OCI-LY3 (cell line): ENCODE data around the gene PRICKLE1.

Source experiments
- CTCF ChIP-seq: fragments of 200-600, 300-600 bp; sonication (generic); IDR thresholded peaks from 2 replicates; pipeline ENCODE4 v1.5.1; 2014; ENCODE audit warnings: antibody characterized with exemption, low read length, low read depth
- EZH2phosphoT487 ChIP-seq: fragments of 200-600 bp; shearing (Covaris generic); IDR thresholded peaks from 2 replicates; pipeline ENCODE4 v1.6.1; 2018; ENCODE audit warnings: antibody characterized with exemption, mixed run types, low read depth

- peak; percentile 89 for TF ChIP-seq CTCF
- TF ChIP-seq EZH2phosphoT487: no peak
Measured at GRCh38 chr12:42482748-42483520, 106.6 kb downstream of the PRICKLE1 start.
